Measurements from ENCODE around the gene CD1B.
A peak's percentile ranks its signal among the peaks of the same experiment; 100 is the strongest.
"Not testable (repeated sequence)": the region's sequence is repeated elsewhere in the genome, so short reads cannot be mapped to it uniquely, and the experiment has no call there.

Gene CD1B

DNA sequence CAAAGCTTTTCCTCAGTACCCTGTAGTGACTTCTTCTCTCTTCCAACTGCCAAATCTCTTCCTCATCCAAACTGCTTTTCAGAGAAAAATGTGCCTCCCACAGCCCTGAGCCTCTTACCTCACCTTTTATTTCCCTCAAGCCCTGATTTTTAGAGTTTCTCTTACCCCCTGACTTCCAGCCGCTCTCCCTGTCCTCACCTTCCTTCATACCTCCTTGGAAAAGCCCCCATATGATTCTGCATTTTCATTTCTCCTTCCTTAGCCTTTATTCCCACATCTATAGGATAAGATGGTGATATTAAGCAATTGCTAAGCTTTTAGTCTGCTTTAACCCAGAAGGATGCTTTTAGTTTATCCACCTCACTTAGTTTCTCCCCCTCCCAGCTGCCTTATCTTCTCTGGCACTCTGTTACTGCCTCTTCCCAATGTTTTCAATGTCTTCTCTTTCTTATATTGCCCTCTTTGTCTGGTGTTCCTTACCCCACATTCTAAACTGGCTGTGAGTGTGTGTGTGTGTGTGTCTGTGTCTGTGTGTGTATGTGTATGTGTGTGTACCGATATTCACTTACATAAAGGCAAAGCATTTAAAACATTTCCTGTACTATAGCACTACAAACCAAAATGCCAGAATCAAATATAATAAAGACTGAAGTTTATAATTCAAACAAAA lies at the start of gene CD1B:
TSS of gene CD1B (minus strand) at position 51 of the 670 bp plus-strand sequence. CDS start 108 bp downstream, outside the sequence.
- H3K9me3 Mint-ChIP-seq: no peaks in the 10 kb centered on the region
- ATAC-seq: no peak
- no peaks in the 10 kb centered on the region for H3K27me3 Mint-ChIP-seq
- H3K27ac Mint-ChIP-seq: no peak within 1 kb of the TSS
- H3K36me3 Mint-ChIP-seq: no peaks in the 10 kb centered on the region
- H3K4me1 Mint-ChIP-seq: peaks cover 21% of the 10 kb centered on the region
- no peak within 1 kb of the TSS for H3K4me3 Mint-ChIP-seq

DNA sequence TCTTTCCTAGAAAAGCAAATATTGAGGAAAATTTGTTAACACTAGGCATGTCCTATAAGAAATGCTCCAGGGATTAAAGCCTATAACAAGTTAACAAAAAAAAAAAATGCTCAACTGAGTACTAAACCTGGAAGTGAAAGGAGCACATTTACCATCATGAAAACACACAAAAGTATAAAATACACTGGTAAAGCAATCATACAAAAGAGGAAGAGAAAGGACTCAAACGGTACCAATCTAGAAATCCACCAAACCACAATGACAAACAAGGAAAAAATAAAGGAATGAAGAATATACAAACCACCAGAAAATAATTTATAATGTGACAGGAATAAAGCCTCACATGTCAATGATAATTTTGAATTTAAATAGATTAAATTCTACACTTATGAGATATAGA lies 43.5 kb upstream of the CD1B start:
- ATAC-seq: no peak
- no peak overlapping the region for H3K27ac Mint-ChIP-seq

DNA sequence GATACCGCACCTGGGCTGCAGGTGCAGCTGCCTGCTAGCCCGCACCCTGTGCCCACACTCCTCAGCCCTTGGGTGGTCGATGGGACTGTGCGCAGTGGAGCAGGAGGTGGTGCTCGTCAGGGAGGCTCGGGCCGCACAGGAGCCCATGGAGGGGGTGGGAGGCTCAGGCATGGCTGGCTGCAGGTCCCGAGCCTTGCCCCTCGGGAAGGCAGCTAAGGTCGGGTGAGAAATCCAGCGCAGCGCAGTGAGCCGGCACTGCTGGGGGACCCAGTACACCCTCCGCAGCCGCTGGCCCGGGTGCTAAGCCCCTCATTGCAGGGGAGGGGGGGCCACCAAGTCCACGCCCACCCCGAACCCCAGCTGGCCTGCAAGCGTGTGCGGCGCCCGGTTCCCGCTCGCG lies 42.8 kb upstream of the CD1B start:
- H3K27ac Mint-ChIP-seq, ATAC-seq, H3K36me3 Mint-ChIP-seq, H3K4me3 Mint-ChIP-seq, H3K27me3 Mint-ChIP-seq: not testable (repeated sequence)
- peaks cover 22% of the 10 kb centered on the region for H3K9me3 Mint-ChIP-seq
- peaks cover 18% of the 10 kb centered on the region for H3K4me1 Mint-ChIP-seq

More for the DNA sequence above, 43.5 kb upstream of the CD1B start:
- Mint-ChIP-seq H3K9me3 (peaks cover 20% of the 10 kb centered on the region), H3K4me1 (peaks cover 18% of the 10 kb centered on the region), H3K36me3 (no peaks in the 10 kb centered on the region), H3K4me3 (no peak overlapping the region), H3K27me3 (peaks cover 4% of the 10 kb centered on the region)

DNA sequence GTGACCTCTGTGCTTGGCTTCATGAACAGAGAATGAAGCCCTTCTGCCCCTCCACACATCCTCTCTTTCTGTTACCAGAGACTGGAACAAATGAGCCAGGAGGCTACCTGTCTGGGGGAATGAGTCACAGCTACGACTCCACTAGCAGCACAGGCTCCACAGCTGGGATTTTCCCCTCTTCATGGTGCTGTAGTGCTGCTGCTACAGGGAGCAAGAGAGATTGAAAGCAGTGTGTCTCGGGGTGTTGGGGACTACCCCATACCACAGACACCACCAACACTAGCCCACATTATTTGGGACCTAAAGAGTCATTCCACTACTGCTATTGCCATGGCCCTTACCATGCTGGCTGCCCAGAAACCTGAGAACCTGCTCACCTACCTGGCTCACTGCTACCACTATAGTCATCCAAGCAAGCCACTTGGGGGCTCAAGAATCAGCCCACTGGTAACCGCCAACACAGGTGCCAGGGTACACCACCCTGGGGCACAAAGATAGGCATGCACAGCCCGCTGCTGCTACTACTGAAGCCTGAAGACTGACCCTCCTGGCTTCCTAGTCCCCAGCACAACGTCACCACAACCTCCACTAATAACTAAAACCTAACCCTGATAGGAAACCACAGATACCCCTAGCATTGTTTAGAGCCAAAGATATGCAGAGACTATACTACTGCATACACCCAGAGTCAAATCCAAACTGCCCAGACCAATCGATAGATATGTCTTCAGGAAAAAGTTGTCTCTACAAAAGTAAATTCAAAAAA lies 40.0 kb upstream of the CD1B start:
- Mint-ChIP-seq H3K27me3 (peaks cover 9% of the 10 kb centered on the region), H3K9me3 (peaks cover 20% of the 10 kb centered on the region), H3K4me1 (peaks cover 18% of the 10 kb centered on the region), H3K4me3 (no peak overlapping the region), H3K27ac (peak overlapping the region; percentile 77), H3K36me3 (peaks cover 3% of the 10 kb centered on the region)
- peak; percentile 98 for ATAC-seq

DNA sequence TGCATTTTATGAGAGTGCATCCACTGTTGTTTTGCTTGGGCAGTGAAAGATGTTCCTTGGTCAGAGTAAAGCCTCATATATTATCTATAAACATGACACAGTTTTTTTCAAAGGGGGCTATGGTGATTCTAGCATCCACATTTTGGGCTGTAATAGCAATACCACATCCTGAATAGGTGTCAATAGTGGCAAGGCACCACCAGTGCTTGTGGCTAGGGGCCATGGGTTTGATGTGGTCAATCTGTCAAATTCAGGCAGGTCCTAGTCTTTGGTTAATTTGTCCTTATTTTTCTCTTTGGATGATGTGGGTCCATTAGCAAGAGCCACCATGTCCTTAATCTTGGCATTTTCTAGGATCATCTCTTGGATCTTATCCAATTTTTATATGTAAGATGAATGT lies 35.5 kb upstream of the CD1B start:
- Mint-ChIP-seq H3K4me3 (no peak overlapping the region), H3K4me1 (peaks cover 10% of the 10 kb centered on the region), H3K27me3 (peaks cover 9% of the 10 kb centered on the region), H3K27ac (no peak overlapping the region), H3K9me3 (peaks cover 13% of the 10 kb centered on the region), H3K36me3 (peaks cover 8% of the 10 kb centered on the region)
- ATAC-seq: no peak

DNA sequence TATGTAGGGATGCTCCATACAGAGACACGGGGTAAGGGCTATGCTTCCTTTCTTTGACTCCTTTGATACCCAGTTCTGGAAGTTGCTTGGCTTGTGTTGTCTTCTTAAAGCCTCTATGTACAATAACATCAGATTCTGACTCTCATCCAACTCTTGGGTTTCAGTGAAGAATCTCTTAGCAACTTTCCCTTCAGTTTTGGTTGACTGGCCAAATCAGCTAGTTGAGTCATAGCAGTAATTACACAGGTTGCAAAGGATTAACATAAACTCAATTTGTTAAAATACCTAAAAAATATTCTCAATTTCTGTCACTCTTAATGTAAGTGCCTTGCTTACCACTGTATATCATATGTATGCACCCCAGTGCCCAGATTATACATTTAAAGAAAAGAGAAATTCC lies 31.6 kb upstream of the CD1B start:
- no peak overlapping the region for H3K4me3 Mint-ChIP-seq
- H3K9me3 Mint-ChIP-seq: peaks cover 8% of the 10 kb centered on the region
- H3K4me1 Mint-ChIP-seq: peaks cover 8% of the 10 kb centered on the region
- no peak overlapping the region for H3K27ac Mint-ChIP-seq
- H3K36me3 Mint-ChIP-seq: peaks cover 8% of the 10 kb centered on the region
- no peaks in the 10 kb centered on the region for H3K27me3 Mint-ChIP-seq
- no peak for ATAC-seq

DNA sequence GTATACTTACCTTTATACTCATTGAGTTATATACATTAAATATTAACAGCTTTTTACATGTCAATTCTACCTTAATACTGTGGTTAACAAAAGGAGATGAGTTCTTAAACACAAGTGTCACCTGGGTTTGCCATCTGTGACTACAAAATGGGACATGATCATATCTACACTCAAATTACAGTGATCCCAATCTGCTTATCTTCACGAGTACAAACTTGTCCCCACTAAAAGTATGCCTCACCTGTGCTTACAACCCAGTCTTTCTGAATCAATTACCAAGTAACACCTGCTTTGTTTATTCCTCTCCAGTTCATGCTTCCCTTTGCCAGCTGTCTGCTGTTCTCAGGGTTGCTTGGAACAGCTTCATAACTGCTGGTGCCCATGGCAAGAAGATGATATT lies 31.2 kb upstream of the CD1B start:
- peaks cover 8% of the 10 kb centered on the region for H3K4me1 Mint-ChIP-seq
- no peak for ATAC-seq
- peaks cover 8% of the 10 kb centered on the region for H3K9me3 Mint-ChIP-seq
- no peak overlapping the region for H3K4me3 Mint-ChIP-seq
- no peak overlapping the region for H3K27ac Mint-ChIP-seq
- H3K36me3 Mint-ChIP-seq: peaks cover 8% of the 10 kb centered on the region
- no peaks in the 10 kb centered on the region for H3K27me3 Mint-ChIP-seq

DNA sequence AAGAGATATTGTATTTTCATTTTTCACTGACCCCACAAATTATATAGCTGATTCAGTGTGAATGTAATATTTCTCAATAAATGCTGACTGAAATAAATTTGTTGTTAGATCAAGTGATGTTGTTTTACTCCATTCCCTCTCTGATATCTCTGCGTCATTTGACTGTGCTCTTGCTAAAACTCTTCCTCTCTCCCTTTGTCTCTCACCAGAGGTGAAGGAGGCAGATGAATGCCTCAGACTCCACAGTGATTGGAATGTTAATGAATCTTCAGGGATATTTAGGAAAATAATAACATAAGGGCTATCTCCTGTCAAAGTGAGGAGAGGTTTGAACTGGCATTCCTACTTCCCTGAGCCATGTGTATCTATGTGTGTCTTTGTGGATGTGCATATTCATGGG lies 26.1 kb upstream of the CD1B start:
- Mint-ChIP-seq H3K27ac (no peak overlapping the region), H3K4me3 (no peak overlapping the region), H3K27me3 (no peaks in the 10 kb centered on the region), H3K36me3 (no peaks in the 10 kb centered on the region), H3K9me3 (peaks cover 3% of the 10 kb centered on the region), H3K4me1 (peaks cover 32% of the 10 kb centered on the region)
- no peak for ATAC-seq

DNA sequence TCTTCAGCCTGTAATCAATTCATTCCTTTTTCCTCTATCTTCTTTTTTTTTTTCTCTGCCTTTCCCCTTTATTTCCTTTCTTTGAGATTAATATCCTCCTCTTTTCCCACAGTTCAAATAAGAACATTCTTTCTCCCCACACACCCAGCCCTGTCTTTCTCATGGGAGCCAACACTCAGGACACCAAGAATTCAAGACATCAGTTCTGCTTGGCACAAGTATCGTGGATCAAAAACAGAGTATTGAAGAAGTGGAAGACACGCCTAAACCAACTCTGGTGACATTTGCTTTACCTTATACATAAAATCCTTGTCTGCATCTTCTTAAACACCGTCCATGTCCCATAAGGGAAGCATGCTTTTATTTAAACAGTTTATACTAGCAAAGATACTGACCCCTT lies 25.3 kb upstream of the CD1B start:
- ATAC-seq: no peak
- no peaks in the 10 kb centered on the region for H3K27me3 Mint-ChIP-seq
- no peaks in the 10 kb centered on the region for H3K9me3 Mint-ChIP-seq
- H3K27ac Mint-ChIP-seq: no peak overlapping the region
- no peaks in the 10 kb centered on the region for H3K36me3 Mint-ChIP-seq
- H3K4me1 Mint-ChIP-seq: peaks cover 32% of the 10 kb centered on the region
- H3K4me3 Mint-ChIP-seq: no peak overlapping the region

DNA sequence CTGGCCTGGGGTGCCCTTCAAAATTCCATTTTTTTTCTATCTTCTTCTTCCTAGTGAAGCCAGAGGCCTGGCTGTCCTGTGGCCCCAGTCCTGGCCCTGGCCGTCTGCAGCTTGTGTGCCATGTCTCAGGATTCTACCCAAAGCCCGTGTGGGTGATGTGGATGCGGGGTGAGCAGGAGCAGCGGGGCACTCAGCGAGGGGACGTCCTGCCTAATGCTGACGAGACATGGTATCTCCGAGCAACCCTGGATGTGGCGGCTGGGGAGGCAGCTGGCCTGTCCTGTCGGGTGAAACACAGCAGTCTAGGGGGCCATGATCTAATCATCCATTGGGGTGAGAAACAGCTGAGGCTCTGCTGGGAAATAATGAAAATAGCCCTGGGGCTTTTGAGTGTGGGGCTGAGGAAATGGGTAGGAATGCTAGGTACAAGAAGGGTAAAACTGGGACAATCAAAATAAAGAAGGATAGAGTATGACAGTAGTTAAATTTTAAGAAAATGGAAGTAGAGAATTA lies 24.5 kb upstream of the CD1B start:
- no peak overlapping the region for H3K27ac Mint-ChIP-seq
- H3K9me3 Mint-ChIP-seq: no peaks in the 10 kb centered on the region
- no peaks in the 10 kb centered on the region for H3K36me3 Mint-ChIP-seq
- no peak overlapping the region for H3K4me3 Mint-ChIP-seq
- H3K4me1 Mint-ChIP-seq: peaks cover 32% of the 10 kb centered on the region
- no peak for ATAC-seq
- H3K27me3 Mint-ChIP-seq: no peaks in the 10 kb centered on the region

DNA sequence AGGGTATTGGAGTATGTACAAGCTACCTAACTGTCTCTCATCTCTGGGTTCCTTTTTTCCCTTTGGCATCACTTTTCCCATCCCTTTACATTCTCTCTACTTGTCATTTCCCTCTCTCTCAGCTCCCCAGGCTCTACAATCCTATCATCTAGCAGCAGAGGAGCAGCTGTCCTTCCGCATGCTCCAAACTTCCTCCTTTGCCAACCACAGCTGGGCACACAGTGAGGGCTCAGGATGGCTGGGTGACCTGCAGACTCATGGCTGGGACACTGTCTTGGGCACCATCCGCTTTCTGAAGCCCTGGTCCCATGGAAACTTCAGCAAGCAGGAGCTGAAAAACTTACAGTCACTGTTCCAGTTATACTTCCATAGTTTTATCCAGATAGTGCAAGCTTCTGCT lies 22.9 kb upstream of the CD1B start:
- H3K4me3 Mint-ChIP-seq: no peak overlapping the region
- H3K36me3 Mint-ChIP-seq: no peaks in the 10 kb centered on the region
- peaks cover 24% of the 10 kb centered on the region for H3K4me1 Mint-ChIP-seq
- no peaks in the 10 kb centered on the region for H3K9me3 Mint-ChIP-seq
- no peak for ATAC-seq
- no peaks in the 10 kb centered on the region for H3K27me3 Mint-ChIP-seq
- peak overlapping the region; percentile 18 for H3K27ac Mint-ChIP-seq

DNA sequence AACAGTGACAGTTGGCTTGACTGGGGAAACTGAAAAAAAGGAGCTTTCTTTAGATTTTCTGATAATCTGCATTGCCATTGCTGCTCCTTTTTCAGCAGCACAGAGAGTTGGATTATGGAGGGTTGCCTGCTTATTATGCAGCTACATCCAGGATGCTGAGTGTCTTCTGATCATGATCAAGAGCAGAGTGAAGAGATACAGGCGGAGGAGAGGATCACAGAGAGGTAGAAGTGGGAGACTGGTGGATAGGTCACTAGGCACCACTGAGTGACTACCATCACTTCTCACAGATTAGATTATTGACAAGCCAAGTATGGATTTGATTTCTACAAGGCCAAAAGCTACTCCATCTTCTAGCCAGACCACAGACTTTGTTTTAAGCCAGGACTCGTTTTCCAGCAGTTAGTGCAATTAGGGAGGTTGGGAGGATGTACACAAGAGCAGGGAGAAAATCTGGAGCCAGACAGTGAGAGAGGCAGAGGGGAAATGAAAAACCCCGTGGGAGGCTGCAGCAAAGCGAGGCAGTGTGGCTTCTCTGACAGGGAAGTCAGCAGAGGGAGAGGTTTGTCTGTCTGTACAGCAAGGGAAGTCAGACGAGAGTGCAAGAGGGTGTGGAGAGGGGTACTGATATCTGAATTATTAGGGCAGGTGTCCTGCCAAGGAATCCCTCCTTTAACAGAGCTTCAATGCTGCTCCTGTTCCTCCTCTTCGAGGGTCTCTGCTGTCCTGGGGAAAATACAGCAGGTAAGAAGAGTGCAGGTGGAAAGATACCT lies 22.2 kb upstream of the CD1B start, which contains the start of gene CD1E:
TSS of gene CD1E (plus strand) at position 592 of the 773 bp plus-strand sequence. CDS start at position 687, 95 bp downstream.
- H3K27ac Mint-ChIP-seq: peak within 1 kb of the TSS; percentile 18
- H3K27me3 Mint-ChIP-seq: no peaks in the 10 kb centered on the region
- no peaks in the 10 kb centered on the region for H3K9me3 Mint-ChIP-seq
- peak; percentile 86 for ATAC-seq
- H3K4me1 Mint-ChIP-seq: peaks cover 24% of the 10 kb centered on the region
- H3K4me3 Mint-ChIP-seq: no peak within 1 kb of the TSS
- H3K36me3 Mint-ChIP-seq: no peaks in the 10 kb centered on the region

DNA sequence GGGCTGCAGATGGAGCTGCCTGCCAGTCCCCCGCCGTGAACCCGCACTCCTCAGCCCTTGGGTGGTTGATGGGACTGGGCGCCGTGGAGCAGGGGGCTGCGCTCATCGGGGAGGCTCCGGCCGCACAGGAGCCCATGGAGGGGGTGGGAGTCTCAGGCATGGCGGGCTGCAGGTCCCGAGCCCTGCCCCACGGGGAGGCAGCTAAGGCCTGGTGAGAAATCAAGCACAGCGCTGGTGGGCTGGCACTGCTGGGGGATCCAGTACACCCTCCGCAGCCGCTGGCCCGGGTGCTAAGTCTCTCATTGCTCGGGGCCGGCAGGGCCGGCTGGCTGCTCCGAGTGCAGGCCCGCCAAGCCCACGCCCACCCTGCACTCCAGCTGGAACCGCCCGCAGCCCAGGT lies 17.6 kb upstream of the CD1B start:
- not testable (repeated sequence) for H3K4me3 Mint-ChIP-seq

DNA sequence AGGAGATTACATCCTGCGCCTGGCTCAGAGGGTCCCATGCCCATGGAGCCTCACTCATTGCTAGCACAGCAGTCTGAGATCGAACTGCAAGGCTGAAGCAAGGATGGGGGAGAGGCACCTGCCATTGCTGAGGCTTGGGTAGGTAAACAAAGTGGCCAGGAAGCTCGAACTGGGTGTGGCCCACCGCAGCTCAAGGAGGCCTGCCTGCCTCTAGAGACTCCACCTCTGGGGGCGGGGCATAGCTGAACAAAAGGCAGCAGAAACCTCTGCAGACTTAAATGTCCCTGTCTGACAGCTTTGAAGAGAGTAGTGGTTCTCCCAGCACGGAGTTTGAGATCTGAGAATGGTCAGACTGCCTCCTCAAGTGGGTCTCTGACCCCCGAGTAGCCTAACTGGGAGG lies 5.1 kb upstream of the CD1B start:
- not testable (repeated sequence) for H3K27me3 Mint-ChIP-seq, H3K4me3 Mint-ChIP-seq, H3K9me3 Mint-ChIP-seq, ATAC-seq, H3K36me3 Mint-ChIP-seq, H3K27ac Mint-ChIP-seq
- peaks cover 21% of the 10 kb centered on the region for H3K4me1 Mint-ChIP-seq

More for the DNA sequence above, 17.6 kb upstream of the CD1B start:
- H3K27ac Mint-ChIP-seq, H3K36me3 Mint-ChIP-seq, H3K27me3 Mint-ChIP-seq, H3K9me3 Mint-ChIP-seq, ATAC-seq: not testable (repeated sequence)
- peaks cover 16% of the 10 kb centered on the region for H3K4me1 Mint-ChIP-seq

DNA sequence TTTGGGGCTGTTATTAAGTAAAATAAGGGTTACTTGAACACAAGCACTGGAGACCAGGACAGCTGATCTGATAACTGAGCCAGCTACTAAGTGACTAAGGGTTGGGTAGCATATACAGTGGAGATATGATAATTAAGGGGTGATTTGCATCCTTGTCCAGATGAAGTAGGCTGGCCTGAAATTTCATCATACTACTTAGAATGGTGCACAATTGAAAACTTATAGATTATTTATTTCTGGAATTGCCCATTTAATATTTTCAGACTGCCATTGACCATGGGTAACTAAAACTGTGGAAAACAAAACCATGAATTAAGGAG lies 3.8 kb upstream of the CD1B start:
- Mint-ChIP-seq H3K27me3 (no peaks in the 10 kb centered on the region), H3K36me3 (peaks cover 6% of the 10 kb centered on the region), H3K9me3 (peaks cover 6% of the 10 kb centered on the region), H3K4me3 (no peak overlapping the region), H3K27ac (no peak overlapping the region), H3K4me1 (peaks cover 21% of the 10 kb centered on the region)
- ATAC-seq: no peak

Measured in stimulated activated memory B cell treated with anti-CD40 and anti-IgM and Interleukin-4, amounts not matched to agents 10 μg/mL and 1 μg/mL and 100 μg/mL, for 72 hours (primary cell).